RPMI8226 (cell line): ENCODE results near the gene MYH7B.

ENCODE experiments used
- DNase-seq: peaks from one replicate; pipeline ENCODE4 v3.0.0-alpha.2; 2015

MYH7B gene

GRCh38 chr20:34945315-34946077, 10.2 kb upstream of the MYH7B start:
- DNase-seq = no peak

GRCh38 chr20:34946661-34947060, 9.0 kb upstream of the MYH7B start:
- no peak for DNase-seq

GRCh38 chr20:34947336-34947735, 8.3 kb upstream of the MYH7B start:
- no peak for DNase-seq

- DNase-seq = no peak
Observed at GRCh38 chr20:34948030-34948429, 7.6 kb upstream of the MYH7B start.

- no peak for DNase-seq
Observed at GRCh38 chr20:34949120-34949519, 6.5 kb upstream of the MYH7B start.

GRCh38 chr20:34951252-34951651, 4.4 kb upstream of the MYH7B start:
- DNase-seq = no peak

GRCh38 chr20:34951652-34952051, 4.0 kb upstream of the MYH7B start:
- peak; percentile 87 for DNase-seq

- DNase-seq = no peak
Observed at GRCh38 chr20:34952671-34953070, 3.0 kb upstream of the MYH7B start.

GRCh38 chr20:34953960-34954359, 1.7 kb upstream of the MYH7B start:
- no peak for DNase-seq

GRCh38 chr20:34954904-34955230, 801 bp upstream of the MYH7B start:
- no peak for DNase-seq

GRCh38 chr20:34956041-34956458, 382 bp downstream of the MYH7B start:
- DNase-seq = no peak

GRCh38 chr20:34956751-34957472, 1.2 kb downstream of the MYH7B start:
- DNase-seq = no peak

- DNase-seq = no peak
Observed at GRCh38 chr20:34964486-34964885, 8.8 kb downstream of the MYH7B start.

GRCh38 chr20:34965051-34965450, 9.4 kb downstream of the MYH7B start:
- DNase-seq = no peak

GRCh38 chr20:34967421-34967820, 11.8 kb downstream of the MYH7B start:
- DNase-seq = no peak

- DNase-seq = no peak
Observed at GRCh38 chr20:34968042-34968775, 12.5 kb downstream of the MYH7B start.

- no peak for DNase-seq
Observed at GRCh38 chr20:34970193-34970840, 14.6 kb downstream of the MYH7B start.

- DNase-seq = no peak
Observed at GRCh38 chr20:34970846-34971560, 15.3 kb downstream of the MYH7B start.

GRCh38 chr20:34971561-34972235, 16.0 kb downstream of the MYH7B start:
- DNase-seq = no peak

- no peak for DNase-seq
Observed at GRCh38 chr20:34974246-34974645, 18.6 kb downstream of the MYH7B start.

GRCh38 chr20:34976286-34976685, 20.6 kb downstream of the MYH7B start:
- DNase-seq = no peak
